ENCODE results near the gene IPO7. TPM values are rescaled to one million over a fixed set of nuclear protein-coding genes. Genes with fewer than 3 reads are reported as not detected.
"Not testable (repeated sequence)": the region's sequence is repeated elsewhere in the genome, so short reads cannot be mapped to it uniquely, and the experiment has no call there.

The IPO7 gene
- total RNA-seq, 1 experiment from 2014 or later = 78.9 TPM

DNA sequence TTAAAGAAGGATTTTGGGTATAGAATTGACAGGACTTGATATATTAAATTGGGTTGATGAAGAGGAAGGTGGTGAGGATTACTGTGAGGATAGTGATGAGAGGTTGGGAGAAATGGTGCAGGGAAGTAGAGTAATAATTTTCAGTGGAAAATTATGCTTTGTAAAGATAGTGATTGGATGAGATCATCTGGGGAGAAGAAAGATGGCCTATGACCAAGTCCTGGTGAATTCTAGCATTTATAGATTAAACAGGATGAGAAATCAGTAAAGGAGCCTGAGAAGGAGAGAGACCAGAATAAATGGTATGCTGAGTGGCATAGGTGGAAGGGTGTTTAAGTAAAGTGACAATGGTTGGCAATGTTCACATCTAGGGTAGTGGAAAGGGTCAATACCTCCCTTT lies 15.0 kb downstream of the IPO7 start:
- DNase-seq (no peak), ATAC-seq (no peak)
- Histone ChIP-seq H3K9me2 (replicated peaks; ENCODE audit: low read length) (no peaks in the 10 kb centered on the region), H2AFZ (ENCODE audit: low read length) (no peak overlapping the region), H3K4me3 (ENCODE audit: low read length) (no peak overlapping the region), H3K9me3 (ENCODE audit: low read length) (no peaks in the 10 kb centered on the region), H3K9ac (ENCODE audit: low read length) (no peak overlapping the region), H3K4me2 (ENCODE audit: low read length) (no peak overlapping the region), H3K4me1 (ENCODE audit: insufficient read depth, low read length) (no peaks in the 10 kb centered on the region), H3F3A (ENCODE audit: low read length, unreplicated experiment) (no peaks in the 10 kb centered on the region), H4K20me1 (ENCODE audit: low read length) (peaks cover 56% of the 10 kb centered on the region), H3K36me3 (ENCODE audit: low read depth, low read length) (peaks cover 7% of the 10 kb centered on the region; the same call in 1 of the 2 replicates), H3K79me2 (ENCODE audit: low read length) (peaks cover 100% of the 10 kb centered on the region), H3K27ac (ENCODE audit: low read length) (no peak overlapping the region), H3K27me3 (ENCODE audit: low read length) (no peaks in the 10 kb centered on the region)
- ChIA-PET CTCF (no interaction called here), POLR2A (ENCODE audit: unreplicated experiment) (no interaction called here)
- intact Hi-C loops (cut with micrococcal nuclease) = no loop called here
- BruUV-seq (replicated peaks) = no TSS peak
- TF ChIP-seq, protein P1, sequence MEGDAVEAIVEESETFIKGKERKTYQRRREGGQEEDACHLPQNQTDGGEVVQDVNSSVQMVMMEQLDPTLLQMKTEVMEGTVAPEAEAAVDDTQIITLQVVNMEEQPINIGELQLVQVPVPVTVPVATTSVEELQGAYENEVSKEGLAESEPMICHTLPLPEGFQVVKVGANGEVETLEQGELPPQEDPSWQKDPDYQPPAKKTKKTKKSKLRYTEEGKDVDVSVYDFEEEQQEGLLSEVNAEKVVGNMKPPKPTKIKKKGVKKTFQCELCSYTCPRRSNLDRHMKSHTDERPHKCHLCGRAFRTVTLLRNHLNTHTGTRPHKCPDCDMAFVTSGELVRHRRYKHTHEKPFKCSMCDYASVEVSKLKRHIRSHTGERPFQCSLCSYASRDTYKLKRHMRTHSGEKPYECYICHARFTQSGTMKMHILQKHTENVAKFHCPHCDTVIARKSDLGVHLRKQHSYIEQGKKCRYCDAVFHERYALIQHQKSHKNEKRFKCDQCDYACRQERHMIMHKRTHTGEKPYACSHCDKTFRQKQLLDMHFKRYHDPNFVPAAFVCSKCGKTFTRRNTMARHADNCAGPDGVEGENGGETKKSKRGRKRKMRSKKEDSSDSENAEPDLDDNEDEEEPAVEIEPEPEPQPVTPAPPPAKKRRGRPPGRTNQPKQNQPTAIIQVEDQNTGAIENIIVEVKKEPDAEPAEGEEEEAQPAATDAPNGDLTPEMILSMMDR (conservative IDR thresholded peaks at IDR 0.05; ENCODE audit: low read depth, low read length) = no peak
- TF ChIP-seq EZH2 (IDR thresholded peaks at IDR 0.05; ENCODE audit: low read length, unreplicated experiment) (no peak), EZH2phosphoT487 (IDR thresholded peaks at IDR 0.05; ENCODE audit: borderline replicate concordance, low read length) (no peak)

DNA sequence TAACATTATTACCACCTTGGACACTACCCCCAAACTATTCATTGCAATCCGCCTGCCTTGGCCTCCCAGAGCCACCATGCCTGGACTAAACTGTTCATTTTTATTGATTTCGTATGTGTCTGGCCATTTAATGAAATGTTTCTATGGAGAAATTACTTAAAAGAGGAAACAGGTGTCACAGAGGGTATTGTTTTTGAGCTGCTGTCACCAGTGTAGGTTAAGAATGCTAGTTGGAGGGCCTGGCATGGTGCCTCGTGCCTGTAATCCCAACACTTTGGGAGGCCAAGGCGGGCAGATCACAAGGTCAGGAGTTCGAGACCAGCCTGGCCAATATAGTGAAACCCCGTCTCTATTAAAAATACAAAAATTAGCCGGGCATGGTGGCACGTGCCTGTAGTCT lies 17.4 kb downstream of the IPO7 start:
- H3F3A ChIP-seq (ENCODE audit: low read length, unreplicated experiment); H3K9ac ChIP-seq (ENCODE audit: low read length); H2AFZ ChIP-seq (ENCODE audit: low read length); BruUV-seq (replicated peaks); H3K4me2 ChIP-seq (ENCODE audit: low read length); DNase-seq; ATAC-seq; H3K4me1 ChIP-seq (ENCODE audit: insufficient read depth, low read length); H3K9me2 ChIP-seq (replicated peaks; ENCODE audit: low read length); POLR2A ChIA-PET (ENCODE audit: unreplicated experiment); H3K9me3 ChIP-seq (ENCODE audit: low read length); H3K4me3 ChIP-seq (ENCODE audit: low read length); CTCF ChIA-PET; H3K27ac ChIP-seq (ENCODE audit: low read length); H3K27me3 ChIP-seq (ENCODE audit: low read length); intact Hi-C loops (cut with micrococcal nuclease): not testable (repeated sequence)
- H4K20me1 ChIP-seq (ENCODE audit: low read length) = peaks cover 39% of the 10 kb centered on the region
- peaks cover 97% of the 10 kb centered on the region for H3K79me2 ChIP-seq (ENCODE audit: low read length)
- peaks cover 12% of the 10 kb centered on the region for H3K36me3 ChIP-seq (ENCODE audit: low read depth, low read length)

DNA sequence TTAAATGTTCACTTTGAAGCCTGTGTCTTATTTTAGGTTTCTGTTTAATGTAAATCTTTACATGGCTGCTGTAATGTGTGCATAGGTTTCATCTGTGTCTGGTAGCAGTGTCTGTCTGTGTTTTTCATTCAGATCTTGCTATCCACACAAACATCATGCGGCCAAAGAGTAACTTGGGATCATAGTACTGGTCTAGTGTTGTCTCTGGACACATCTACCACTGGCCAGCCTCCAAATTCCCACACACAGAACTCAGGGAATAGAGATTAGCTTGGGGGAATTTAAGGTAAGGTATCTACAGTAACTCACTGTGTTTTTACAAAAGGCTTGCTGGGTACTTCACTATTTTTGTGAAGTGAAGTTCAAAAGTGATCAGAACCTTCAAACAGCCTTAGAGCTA lies 44.3 kb downstream of the IPO7 start:
- TF ChIP-seq EZH2phosphoT487 (IDR thresholded peaks at IDR 0.05; ENCODE audit: borderline replicate concordance, low read length) (no peak), EZH2 (IDR thresholded peaks at IDR 0.05; ENCODE audit: low read length, unreplicated experiment) (no peak)
- TF ChIP-seq, protein P1 (conservative IDR thresholded peaks at IDR 0.05; ENCODE audit: low read depth, low read length) = no peak
- CTCF ChIA-PET = no interaction called here
- no peak overlapping the region for H3K4me3 ChIP-seq (ENCODE audit: low read length)
- POLR2A ChIA-PET (ENCODE audit: unreplicated experiment) = no interaction called here
- no peaks in the 10 kb centered on the region for H4K20me1 ChIP-seq (ENCODE audit: low read length)
- no peaks in the 10 kb centered on the region for H3K79me2 ChIP-seq (ENCODE audit: low read length)
- no peaks in the 10 kb centered on the region for H3K9me3 ChIP-seq (ENCODE audit: low read length)
- H3K36me3 ChIP-seq (ENCODE audit: low read depth, low read length) = peaks cover 83% of the 10 kb centered on the region
- H3K9ac ChIP-seq (ENCODE audit: low read length) = no peak overlapping the region
- no peak overlapping the region for H3K4me2 ChIP-seq (ENCODE audit: low read length)
- BruUV-seq (replicated peaks) = no TSS peak
- intact Hi-C loops (cut with micrococcal nuclease) = no loop called here
- no peaks in the 10 kb centered on the region for H3K27me3 ChIP-seq (ENCODE audit: low read length)
- ATAC-seq (no peak), DNase-seq (no peak)
- no peak overlapping the region for H2AFZ ChIP-seq (ENCODE audit: low read length)
- H3F3A ChIP-seq (ENCODE audit: low read length, unreplicated experiment) = peaks cover 15% of the 10 kb centered on the region
- no peaks in the 10 kb centered on the region for H3K9me2 ChIP-seq (replicated peaks; ENCODE audit: low read length)
- no peak overlapping the region for H3K27ac ChIP-seq (ENCODE audit: low read length)
- no peaks in the 10 kb centered on the region for H3K4me1 ChIP-seq (ENCODE audit: insufficient read depth, low read length)

Measured in PC-3 (cell line).